ENCODE measurements around the gene DUSP22.

DNA sequence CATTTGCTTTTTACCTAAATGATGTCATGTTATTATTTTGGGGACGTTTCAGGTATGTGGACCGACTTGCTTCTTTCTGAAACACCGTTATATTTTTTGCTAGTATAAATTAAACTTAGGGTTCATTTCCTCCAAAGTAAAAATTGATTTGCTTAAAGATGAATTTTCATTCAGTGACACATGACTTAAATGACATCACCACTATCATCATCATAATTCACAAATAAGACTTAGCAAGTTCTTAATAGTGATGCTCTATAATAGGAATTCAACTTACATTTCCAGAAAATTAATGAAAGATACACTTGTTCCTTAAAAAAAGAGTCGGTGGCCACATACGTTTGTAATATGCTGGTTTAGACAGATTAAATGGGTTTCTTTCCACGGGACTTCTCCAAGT, 108.5 kb downstream of the DUSP22 start:
- TF ChIP-seq, protein P1, sequence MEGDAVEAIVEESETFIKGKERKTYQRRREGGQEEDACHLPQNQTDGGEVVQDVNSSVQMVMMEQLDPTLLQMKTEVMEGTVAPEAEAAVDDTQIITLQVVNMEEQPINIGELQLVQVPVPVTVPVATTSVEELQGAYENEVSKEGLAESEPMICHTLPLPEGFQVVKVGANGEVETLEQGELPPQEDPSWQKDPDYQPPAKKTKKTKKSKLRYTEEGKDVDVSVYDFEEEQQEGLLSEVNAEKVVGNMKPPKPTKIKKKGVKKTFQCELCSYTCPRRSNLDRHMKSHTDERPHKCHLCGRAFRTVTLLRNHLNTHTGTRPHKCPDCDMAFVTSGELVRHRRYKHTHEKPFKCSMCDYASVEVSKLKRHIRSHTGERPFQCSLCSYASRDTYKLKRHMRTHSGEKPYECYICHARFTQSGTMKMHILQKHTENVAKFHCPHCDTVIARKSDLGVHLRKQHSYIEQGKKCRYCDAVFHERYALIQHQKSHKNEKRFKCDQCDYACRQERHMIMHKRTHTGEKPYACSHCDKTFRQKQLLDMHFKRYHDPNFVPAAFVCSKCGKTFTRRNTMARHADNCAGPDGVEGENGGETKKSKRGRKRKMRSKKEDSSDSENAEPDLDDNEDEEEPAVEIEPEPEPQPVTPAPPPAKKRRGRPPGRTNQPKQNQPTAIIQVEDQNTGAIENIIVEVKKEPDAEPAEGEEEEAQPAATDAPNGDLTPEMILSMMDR (IDR thresholded peaks at IDR 0.05) = no peak
- TF ChIP-seq, protein P2, sequence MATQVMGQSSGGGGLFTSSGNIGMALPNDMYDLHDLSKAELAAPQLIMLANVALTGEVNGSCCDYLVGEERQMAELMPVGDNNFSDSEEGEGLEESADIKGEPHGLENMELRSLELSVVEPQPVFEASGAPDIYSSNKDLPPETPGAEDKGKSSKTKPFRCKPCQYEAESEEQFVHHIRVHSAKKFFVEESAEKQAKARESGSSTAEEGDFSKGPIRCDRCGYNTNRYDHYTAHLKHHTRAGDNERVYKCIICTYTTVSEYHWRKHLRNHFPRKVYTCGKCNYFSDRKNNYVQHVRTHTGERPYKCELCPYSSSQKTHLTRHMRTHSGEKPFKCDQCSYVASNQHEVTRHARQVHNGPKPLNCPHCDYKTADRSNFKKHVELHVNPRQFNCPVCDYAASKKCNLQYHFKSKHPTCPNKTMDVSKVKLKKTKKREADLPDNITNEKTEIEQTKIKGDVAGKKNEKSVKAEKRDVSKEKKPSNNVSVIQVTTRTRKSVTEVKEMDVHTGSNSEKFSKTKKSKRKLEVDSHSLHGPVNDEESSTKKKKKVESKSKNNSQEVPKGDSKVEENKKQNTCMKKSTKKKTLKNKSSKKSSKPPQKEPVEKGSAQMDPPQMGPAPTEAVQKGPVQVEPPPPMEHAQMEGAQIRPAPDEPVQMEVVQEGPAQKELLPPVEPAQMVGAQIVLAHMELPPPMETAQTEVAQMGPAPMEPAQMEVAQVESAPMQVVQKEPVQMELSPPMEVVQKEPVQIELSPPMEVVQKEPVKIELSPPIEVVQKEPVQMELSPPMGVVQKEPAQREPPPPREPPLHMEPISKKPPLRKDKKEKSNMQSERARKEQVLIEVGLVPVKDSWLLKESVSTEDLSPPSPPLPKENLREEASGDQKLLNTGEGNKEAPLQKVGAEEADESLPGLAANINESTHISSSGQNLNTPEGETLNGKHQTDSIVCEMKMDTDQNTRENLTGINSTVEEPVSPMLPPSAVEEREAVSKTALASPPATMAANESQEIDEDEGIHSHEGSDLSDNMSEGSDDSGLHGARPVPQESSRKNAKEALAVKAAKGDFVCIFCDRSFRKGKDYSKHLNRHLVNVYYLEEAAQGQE (IDR thresholded peaks at IDR 0.05; ENCODE audit: insufficient read depth in 1 of 2, low read depth in 2 of 2, low read length in 1 of 2) = no peak
- no peak for TF ChIP-seq SIN3A (IDR thresholded peaks at IDR 0.05; ENCODE audit: borderline replicate concordance, insufficient read depth, low read depth, low read length)
- no peak for TF ChIP-seq POLR2AphosphoS5 (IDR thresholded peaks at IDR 0.05; ENCODE audit: low read depth, low read length)
